Tibial nerve (tissue), 4 donors: ENCODE measurements around the gene TRPM1.

ENCODE experiments used
- EP300 ChIP-seq, 2 donors: sonication (generic); formaldehyde crosslinking; IDR thresholded peaks; one replicate each; pipeline ENCODE4 v1.6.1; 2017; ENCODE audit warnings: antibody characterized with exemption in 2 of 2, mild to moderate bottlenecking in 1 of 2
- POLR2A ChIP-seq, 2 donors: fragments of 450-650 bp; IDR thresholded peaks; one replicate each; pipeline ENCODE4 v1.6.1; 2017; ENCODE audit warnings: antibody characterized with exemption in 2 of 2, mild to moderate bottlenecking in 2 of 2, moderate library complexity in 2 of 2
- TF ChIP-seq, protein P1 (sequence below), 5 experiments: fragments of 200-600 bp in 3 of 5; fragments of 450-650 bp in 2 of 5; sonication (generic) in 3 of 5; IDR thresholded peaks; one replicate each; pipeline ENCODE4 v1.5.1; 2016 to 2019; ENCODE audit warnings: antibody characterized with exemption in 5 of 5, mild to moderate bottlenecking in 3 of 5, moderate library complexity in 2 of 5

DNA sequence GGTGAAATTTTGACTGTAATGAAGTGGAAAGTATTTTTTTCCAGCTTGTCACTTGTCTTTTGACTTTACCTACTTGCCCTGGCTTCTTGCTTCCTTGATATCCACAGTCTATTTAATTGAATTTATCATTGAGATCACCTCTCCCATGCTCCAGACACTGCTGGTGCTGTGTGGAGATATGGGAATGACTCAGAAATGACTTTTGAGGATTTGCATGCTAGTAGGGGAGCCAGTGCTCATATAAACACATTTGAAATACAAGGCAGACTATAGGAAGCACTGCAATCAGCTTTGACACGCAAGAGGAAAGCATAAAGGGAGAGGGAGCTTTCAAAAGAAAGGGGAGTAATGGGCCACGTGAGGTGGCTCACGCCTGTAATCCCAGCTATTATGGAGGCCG is 7.3 kb upstream of the TRPM1 start:
- no peak for TF ChIP-seq POLR2A (IDR thresholded peaks at IDR 0.05)
- TF ChIP-seq, protein P1, sequence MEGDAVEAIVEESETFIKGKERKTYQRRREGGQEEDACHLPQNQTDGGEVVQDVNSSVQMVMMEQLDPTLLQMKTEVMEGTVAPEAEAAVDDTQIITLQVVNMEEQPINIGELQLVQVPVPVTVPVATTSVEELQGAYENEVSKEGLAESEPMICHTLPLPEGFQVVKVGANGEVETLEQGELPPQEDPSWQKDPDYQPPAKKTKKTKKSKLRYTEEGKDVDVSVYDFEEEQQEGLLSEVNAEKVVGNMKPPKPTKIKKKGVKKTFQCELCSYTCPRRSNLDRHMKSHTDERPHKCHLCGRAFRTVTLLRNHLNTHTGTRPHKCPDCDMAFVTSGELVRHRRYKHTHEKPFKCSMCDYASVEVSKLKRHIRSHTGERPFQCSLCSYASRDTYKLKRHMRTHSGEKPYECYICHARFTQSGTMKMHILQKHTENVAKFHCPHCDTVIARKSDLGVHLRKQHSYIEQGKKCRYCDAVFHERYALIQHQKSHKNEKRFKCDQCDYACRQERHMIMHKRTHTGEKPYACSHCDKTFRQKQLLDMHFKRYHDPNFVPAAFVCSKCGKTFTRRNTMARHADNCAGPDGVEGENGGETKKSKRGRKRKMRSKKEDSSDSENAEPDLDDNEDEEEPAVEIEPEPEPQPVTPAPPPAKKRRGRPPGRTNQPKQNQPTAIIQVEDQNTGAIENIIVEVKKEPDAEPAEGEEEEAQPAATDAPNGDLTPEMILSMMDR (IDR thresholded peaks at IDR 0.05), result no peak
- no peak for TF ChIP-seq EP300 (IDR thresholded peaks at IDR 0.05)
